ENCODE data around the gene PITPNC1. TPM values are rescaled to one million over a fixed set of nuclear protein-coding genes. Genes with fewer than 3 reads are reported as not detected.
"Not testable (repeated sequence)": the region's sequence is repeated elsewhere in the genome, so short reads cannot be mapped to it uniquely, and the experiment has no call there.

The PITPNC1 gene
- polyA plus RNA-seq, 1 of the 3 experiments (the other 2 are of a cell fraction): 18.4 TPM

GRCh38 chr17:67471118-67471517, 94.0 kb downstream of the PITPNC1 start (continued):
- no peak for TF ChIP-seq GATA2 (CRISPR knock-in tag; IDR thresholded peaks at IDR 0.05)
- TF ChIP-seq ELF1 (IDR thresholded peaks at IDR 0.05): no peak
- no peak for TF ChIP-seq PBX3 (IDR thresholded peaks at IDR 0.05)

GRCh38 chr17:67472606-67473005, 95.5 kb downstream of the PITPNC1 start:
- H3F3A ChIP-seq (replicated peaks; ENCODE audit: insufficient read depth); H3K27me3 ChIP-seq (ENCODE audit: insufficient read depth); H3K4me2 ChIP-seq; H3K9me2 ChIP-seq; H3K9ac ChIP-seq; H3K4me3 ChIP-seq (ENCODE audit: low read depth in 2 of 2, low read length in 1 of 2); H4K20me1 ChIP-seq (ENCODE audit: insufficient read depth); H3K27ac ChIP-seq (ENCODE audit: low read depth in 2 of 2, low read length in 1 of 2); H2AFZ ChIP-seq (ENCODE audit: low read depth); DNase-seq; H3K36me3 ChIP-seq (replicated peaks in 1 of 2; ENCODE audit: control insufficient read depth in 1 of 2, insufficient read depth in 2 of 2, low read length in 1 of 2); H3K9me3 ChIP-seq; POLR2A ChIA-PET: not testable (repeated sequence)
- Histone ChIP-seq H3K79me2 (ENCODE audit: insufficient read depth) (peaks cover 21% of the 10 kb centered on the region), H3K4me1 (ENCODE audit: control insufficient read depth in 1 of 2, insufficient read depth in 2 of 2, low read depth in 1 of 2, low read length in 1 of 2) (peaks cover 4 to 25% of the 10 kb centered on the region in 2 experiments; a peak in 3 of 4 replicates)
- 94% methylated on average over 4 of the region's 4 CpGs for WGBS (ENCODE audit: low lambda C conversion rate)
- CTCF ChIA-PET: interaction anchor here (0.7 to 14.5 kb wide), 6 partner anchors 13 to 157 kb away, joined by 3 to 284 read pairs (median 94); partner anchors contain the start of gene PITPNC1

GRCh38 chr17:67474081-67474661, 97.1 kb downstream of the PITPNC1 start:
- Histone ChIP-seq H3K9ac (no peak overlapping the region), H3F3A (replicated peaks; ENCODE audit: insufficient read depth) (no peaks in the 10 kb centered on the region), H3K27ac (ENCODE audit: low read depth in 2 of 2, low read length in 1 of 2) (peak overlapping the region in 1 of 2 experiments; percentile 42; a peak in 2 of 4 replicates), H3K4me3 (ENCODE audit: low read depth in 2 of 2, low read length in 1 of 2) (no peak overlapping the region), H3K9me3 (no peaks in the 10 kb centered on the region), H3K79me2 (ENCODE audit: insufficient read depth) (peaks cover 21% of the 10 kb centered on the region), H3K4me2 (no peak overlapping the region), H3K9me2 (no peaks in the 10 kb centered on the region), H4K20me1 (ENCODE audit: insufficient read depth) (no peaks in the 10 kb centered on the region), H3K36me3 (replicated peaks in 1 of 2; ENCODE audit: control insufficient read depth in 1 of 2, insufficient read depth in 2 of 2, low read length in 1 of 2) (no peaks in the 10 kb centered on the region), H3K27me3 (ENCODE audit: insufficient read depth) (no peaks in the 10 kb centered on the region), H2AFZ (ENCODE audit: low read depth) (no peak overlapping the region), H3K4me1 (ENCODE audit: control insufficient read depth in 1 of 2, insufficient read depth in 2 of 2, low read depth in 1 of 2, low read length in 1 of 2) (peaks cover 7 to 18% of the 10 kb centered on the region in 2 experiments; a peak in 3 of 4 replicates)
- no peak for TF ChIP-seq USF2 (IDR thresholded peaks at IDR 0.05; ENCODE audit: borderline replicate concordance, low read depth, low read length)
- peak; percentile 4; the same call in 1 of the 2 replicates for TF ChIP-seq PBX3 (IDR thresholded peaks at IDR 0.05)
- ChIA-PET CTCF (interaction anchor here (0.9 to 14.5 kb wide), 18 partner anchors 10 to 219 kb away, joined by 3 to 284 read pairs (median 17); partner anchors contain the start of gene PITPNC1), POLR2A (interaction anchor here (2.0 kb wide), 1 partner anchor 96 kb away, joined by 13 read pairs; no protein-coding TSS in a partner anchor)
- no peak for DNase-seq
- 60% methylated on average over 12 of the region's 12 CpGs for WGBS (ENCODE audit: low lambda C conversion rate)
